Astrocyte of the spinal cord (primary cell): ENCODE measurements around the gene FGF22.

ENCODE experiments used
- DNase-seq: peaks from one replicate; pipeline ENCODE4 v3.0.0; 2011; ENCODE audit warnings: low read depth, low spot score
- H3K4me3 ChIP-seq: 2 replicates; pipeline ENCODE4 v1.5.1; 2011; ENCODE audit warnings: low read depth, mild to moderate bottlenecking, low read length, moderate library complexity
- CTCF ChIP-seq: IDR thresholded peaks from 2 replicates; pipeline ENCODE4 v1.5.1; 2012; ENCODE audit warnings: low read depth, mild to moderate bottlenecking, low read length, inconsistent platforms
- in situ Hi-C: cut with HindIII; loops from 2 replicates; pipeline ENCODE4 v1.10.0; 2017; ENCODE audit warnings: low sequenced_read_pairs

The FGF22 gene

GRCh38 chr19:639253-640160, at the start of gene FGF22:
Gene FGF22 (plus strand): TSS chr19:639879. CDS start chr19:639926, 47 bp downstream.
- in situ Hi-C loops, result no loop called here
- TF ChIP-seq CTCF, result no peak
- peak within 1 kb of the TSS; percentile 48 for H3K4me3 ChIP-seq
- peak; percentile 86 for DNase-seq

GRCh38 chr19:590396-590745, 49.3 kb upstream of the FGF22 start:
- peak overlapping the region; percentile 23 for H3K4me3 ChIP-seq
- peak; percentile 47 for DNase-seq
- in situ Hi-C loops, result no loop called here
- no peak for TF ChIP-seq CTCF

GRCh38 chr19:590750-591098, 49.0 kb upstream of the FGF22 start:
- no peak for DNase-seq
- TF ChIP-seq CTCF, result no peak
- peak overlapping the region; percentile 20 for H3K4me3 ChIP-seq
- in situ Hi-C loops, result no loop called here

- in situ Hi-C loops, result no loop called here
- DNase-seq, result no peak
- peak overlapping the region; percentile 7 for H3K4me3 ChIP-seq
- no peak for TF ChIP-seq CTCF
These were observed 48.4 kb upstream of the FGF22 start for GRCh38 chr19:591099-591958.

GRCh38 chr19:592101-592500, 47.6 kb upstream of the FGF22 start:
- no peak overlapping the region for H3K4me3 ChIP-seq
- in situ Hi-C loops, result no loop called here
- no peak for TF ChIP-seq CTCF
- no peak for DNase-seq

GRCh38 chr19:593055-593454, 46.6 kb upstream of the FGF22 start:
- TF ChIP-seq CTCF, result no peak
- DNase-seq, result no peak
- in situ Hi-C loops, result no loop called here
- no peak overlapping the region for H3K4me3 ChIP-seq
